HepG2 (cell line): ENCODE measurements around the gene PRRC1. TPM values are rescaled to one million over a fixed set of nuclear protein-coding genes. Genes with fewer than 3 reads are reported as not detected.

Experiments used
- ATAC-seq: fragments of 200-7000 bp; cut with Tn5 transposase; 3 replicates; pipeline ENCODE4 v1.9.1; 2020; ENCODE audit warnings: mild to moderate bottlenecking, moderate library complexity
- BruUV-seq: library from RNA; stranded (reverse); fragments of 400-500 nt; replicated peaks from 2 replicates; lab custom pipeline; 2021; lab: Mats Ljungman, UMichigan
- CTCF ChIA-PET: fragments of 300-600 bp; formaldehyde crosslinking; extraction: SDS; loops from one replicate; lab custom pipeline; 2021; ENCODE audit warnings: low total read pairs, inconsistent platforms, low intra/inter-chr PET ratio; lab: Yijun Ruan, JAX
- POLR2A ChIA-PET: fragments of 350-600 bp; sonication (Branson Sonifier 250); formaldehyde crosslinking; loops from one replicate; lab custom pipeline; 2020; ENCODE audit warnings: antibody characterized with exemption, inconsistent platforms; lab: Yijun Ruan, JAX
- DNase-seq: peaks from one replicate; pipeline ENCODE4 v3.0.0-alpha.2; 2015; ENCODE audit warnings: low spot score
- FAIRE-seq: peaks from 3 replicates; lab custom pipeline; 2011; peaks lifted over from hg19 to GRCh38; lab: Jason Lieb, UNC
- H2AFZ ChIP-seq: one replicate; pipeline ENCODE4 v1.6.1; 2011; ENCODE audit warnings: low read length, inconsistent platforms
- H3K27ac ChIP-seq: fragments of 300-600 bp; 3 replicates; pipeline ENCODE4 v1.8.0; 2011; ENCODE audit warnings: mixed run types, mild to moderate bottlenecking, mixed read lengths, low read length, inconsistent platforms; ENCODE audit not compliant: insufficient read depth; ENCODE audit errors: extremely low read length
- H3K27me3 ChIP-seq, 2 experiments: fragments of 200-600 bp in 1 of 2; 2 replicates in 1 of 2; 3 replicates in 1 of 2; pipeline versions ENCODE4 v1.6.0 to v1.8.0; 2011; ENCODE audit warnings: low read length in 2 of 2, mild to moderate bottlenecking in 2 of 2, moderate library complexity in 2 of 2, inconsistent platforms in 1 of 2; ENCODE audit not compliant: insufficient read depth in 2 of 2, control insufficient read depth in 1 of 2
- H3K36me3 ChIP-seq, 2 experiments: fragments of 200-600 bp in 1 of 2; replicated peaks in 1 of 2; 2 replicates in 1 of 2; 3 replicates in 1 of 2; pipeline versions ENCODE4 v1.5.1 to v1.8.0; 2011; ENCODE audit warnings: low read length in 2 of 2, inconsistent platforms in 1 of 2; ENCODE audit not compliant: insufficient read depth in 2 of 2, control insufficient read depth in 1 of 2
- H3K4me1 ChIP-seq: 2 replicates; pipeline ENCODE4 v1.5.1; 2012; ENCODE audit warnings: low read length, inconsistent platforms; ENCODE audit not compliant: insufficient read depth
- H3K4me2 ChIP-seq: 2 replicates; pipeline ENCODE4 v1.6.0; 2011; ENCODE audit warnings: low read depth, low read length, inconsistent platforms
- H3K4me3 ChIP-seq, 3 experiments: fragments of 200-600 bp in 1 of 3; sonication (generic), shearing (Covaris generic) in 1 of 3; replicated peaks in 1 of 3; 2 replicates each; pipeline ENCODE4 v1.5.1; 2011 to 2016; ENCODE audit warnings: low read length in 3 of 3, inconsistent platforms in 2 of 3, low read depth in 2 of 3, mild to moderate bottlenecking in 2 of 3, control low read depth in 1 of 3, mixed read lengths in 1 of 3; ENCODE audit not compliant: insufficient read depth in 1 of 3
- H3K79me2 ChIP-seq: one replicate; pipeline ENCODE4 v1.6.1; 2011; ENCODE audit warnings: low read length, inconsistent platforms; ENCODE audit not compliant: insufficient read depth
- H3K9ac ChIP-seq: 2 replicates; pipeline ENCODE4 v1.6.0; 2011; ENCODE audit warnings: mild to moderate bottlenecking, low read depth, low read length, inconsistent platforms; ENCODE audit not compliant: insufficient read depth
- H3K9me3 ChIP-seq: 2 replicates; pipeline ENCODE4 v1.5.1; 2012; ENCODE audit warnings: mild to moderate bottlenecking, low read length
- H4K20me1 ChIP-seq: 2 replicates; pipeline ENCODE4 v1.6.0; 2011; ENCODE audit warnings: inconsistent platforms, mild to moderate bottlenecking, low read length, moderate library complexity; ENCODE audit not compliant: insufficient read depth
- BCL6 ChIP-seq: IDR thresholded peaks from 2 replicates; pipeline ENCODE4 v1.6.1; 2016; ENCODE audit warnings: missing genetic modification reagents, missing compliant biosample characterization
- BRF2 ChIP-seq: sonication (generic); formaldehyde crosslinking; IDR thresholded peaks from 2 replicates; pipeline ENCODE4 v1.8.1; 2022; ENCODE audit warnings: mild to moderate bottlenecking, missing genetic modification reagents
- CEBPB ChIP-seq: IDR thresholded peaks from 2 replicates; pipeline ENCODE4 v1.6.1; 2011; ENCODE audit warnings: low read depth, low read length, improper control_type of control experiment, borderline replicate concordance
- FOSL2 ChIP-seq: sonication (generic); formaldehyde crosslinking; IDR thresholded peaks from 2 replicates; pipeline ENCODE4 v1.4.0; 2020; ENCODE audit warnings: missing genetic modification reagents
- HOMEZ ChIP-seq: IDR thresholded peaks from 2 replicates; pipeline ENCODE4 v1.6.1; 2016; ENCODE audit warnings: low read depth
- JUNB ChIP-seq: sonication (generic); formaldehyde crosslinking; IDR thresholded peaks from 2 replicates; pipeline ENCODE4 v1.8.0; 2022; ENCODE audit warnings: missing genetic modification reagents, mild to moderate bottlenecking, borderline replicate concordance
- NR2F1 ChIP-seq, 2 experiments: fragments of 450-650 bp in 1 of 2; formaldehyde crosslinking in 1 of 2; IDR thresholded peaks; 2 replicates each; pipeline versions ENCODE4 v1.5.0 to v1.6.1; 2016 to 2020; ENCODE audit warnings: mild to moderate bottlenecking in 1 of 2, missing compliant biosample characterization in 1 of 2, missing genetic modification reagents in 1 of 2, moderate library complexity in 1 of 2
- ZMYM4 ChIP-seq: sonication (generic); formaldehyde crosslinking; IDR thresholded peaks from 2 replicates; pipeline ENCODE4 v1.8.1; 2023; ENCODE audit warnings: mild to moderate bottlenecking, missing genetic modification reagents
- ZNF230 ChIP-seq: sonication (generic); formaldehyde crosslinking; IDR thresholded peaks from 2 replicates; pipeline ENCODE4 v1.4.0; 2020; ENCODE audit warnings: mild to moderate bottlenecking, missing genetic modification reagents
- ZNF713 ChIP-seq: sonication (generic); formaldehyde crosslinking; IDR thresholded peaks from 2 replicates; pipeline ENCODE4 v1.4.0; 2020; ENCODE audit warnings: mild to moderate bottlenecking, missing genetic modification reagents
- ZNF740 ChIP-seq: sonication (generic); formaldehyde crosslinking; IDR thresholded peaks from 2 replicates; pipeline ENCODE4 v1.4.0; 2020; ENCODE audit warnings: missing genetic modification reagents
- ZUFSP ChIP-seq: sonication (generic); formaldehyde crosslinking; IDR thresholded peaks from 2 replicates; pipeline ENCODE4 v1.9.0; 2021; ENCODE audit warnings: missing genetic modification reagents, mild to moderate bottlenecking, borderline replicate concordance
- WGBS: methylation state at CpG from one replicate; pipeline ENCODE4 v1.1.6; 2017; ENCODE audit warnings: low lambda C conversion rate; 5-methylcytosine and 5-hydroxymethylcytosine counted together
- in situ Hi-C: cut with HindIII; loops from 2 replicates; pipeline ENCODE4 v1.10.0; 2017; ENCODE audit warnings: low pct_unique_long_range_greater_than_20kb; ENCODE audit not compliant: extremely low pct_ligation_motif_present
- intact Hi-C: fragments of 100-400 bp; cut with micrococcal nuclease; formaldehyde crosslinking; loops from one replicate; pipeline ENCODE4 v1.10.0; 2022; ENCODE audit not compliant: unreplicated experiment
- polyA plus RNA-seq, 8 experiments: library from polyadenylated mRNA; depleted of rRNA in 3 of 8; stranded (reverse) in 7 of 8; unstranded in 1 of 8; fragments of >200 nt; fragmentation: Illumina TruSeq in 4 of 8; extraction: Trizol in 4 of 8; gene quantifications; 2 replicates each; pipeline versions ENCODE4 v1.2.1 to v1.2.3, GENCODE V29; 2011 to 2016; ENCODE audit warnings: low read depth in 4 of 8, missing spikeins in 1 of 8, mixed read lengths in 1 of 8; ENCODE audit not compliant: insufficient read depth in 1 of 8
- total RNA-seq, 5 experiments: library from RNA; depleted of rRNA; stranded (reverse); fragments of >200 nt; fragmentation: Illumina TruSeq; extraction: Trizol; gene quantifications; 2 replicates each; pipeline ENCODE4 v1.2.3, GENCODE V29; 2016; ENCODE audit warnings: low read depth in 1 of 5

The PRRC1 gene
- total and polyA plus RNA-seq, 2 of the 13 experiments (the other 11 are each of a cell fraction or from before 2014, with no cell fraction given), result 48.5 to 51.9 TPM

- no peak for ATAC-seq
- no peak for DNase-seq
- peaks cover 52% of the 10 kb centered on the region for H3K4me1 ChIP-seq
- intact Hi-C loops (loop anchor here (10.0 kb wide), 1 partner anchor 1575 kb away; the partner anchor contains the start of gene ISOC1), in situ Hi-C loops (no loop called here)
- H3K9me3 ChIP-seq, result no peaks in the 10 kb centered on the region
- no peak overlapping the region for H2AFZ ChIP-seq
- peaks cover 4 to 15% of the 10 kb centered on the region in 2 experiments; a peak in 4 of 5 replicates for H3K36me3 ChIP-seq
- H3K27ac ChIP-seq, result no peak overlapping the region
- H3K9ac ChIP-seq, result peak overlapping the region; percentile 97; the same call in 1 of the 2 replicates
- POLR2A ChIA-PET, result no interaction called here
- peak overlapping the region in 2 of 3 experiments; percentile 98 to 99; a peak in 1 of 6 replicates for H3K4me3 ChIP-seq
- CTCF ChIA-PET, result no interaction called here
- peak overlapping the region; percentile 76 for H3K4me2 ChIP-seq
- no TSS peak for BruUV-seq
- WGBS, result 85% methylated on average over 4 of the region's 4 CpGs
- TF ChIP-seq ZUFSP (CRISPR knock-in tag), result no peak
- TF ChIP-seq CEBPB, result peak; percentile 59
- TF ChIP-seq BCL6 (CRISPR knock-in tag), result no peak
- TF ChIP-seq, all 625 proteins: peak for 1
- H3K27me3 ChIP-seq, result no peaks in the 10 kb centered on the region; a peak in 1 of 5 replicates
- no peak for FAIRE-seq
- H4K20me1 ChIP-seq, result peaks cover 31% of the 10 kb centered on the region
- peaks cover 62% of the 10 kb centered on the region for H3K79me2 ChIP-seq
These were observed 2.1 kb downstream of the PRRC1 start for GRCh38 chr5:127519527-127519926.

GRCh38 chr5:127521138-127521770 lies 3.8 kb downstream of the PRRC1 start:
- H3K36me3 ChIP-seq, result peaks cover 7 to 29% of the 10 kb centered on the region in 2 experiments; a peak in 4 of 5 replicates
- no peak for ATAC-seq
- peak overlapping the region in 2 of 3 experiments; percentile 2 to 8; a peak in 1 of 6 replicates for H3K4me3 ChIP-seq
- peaks cover 31% of the 10 kb centered on the region for H4K20me1 ChIP-seq
- no peaks in the 10 kb centered on the region for H3K9me3 ChIP-seq
- ChIA-PET POLR2A (no interaction called here), CTCF (no interaction called here)
- no peak overlapping the region for H2AFZ ChIP-seq
- DNase-seq, result no peak
- H3K27ac ChIP-seq, result no peak overlapping the region
- H3K79me2 ChIP-seq, result peaks cover 71% of the 10 kb centered on the region
- no peaks in the 10 kb centered on the region; a peak in 1 of 5 replicates for H3K27me3 ChIP-seq
- in situ Hi-C loops, result no loop called here
- no peak overlapping the region for H3K9ac ChIP-seq
- intact Hi-C loops, result no loop called here
- no peak for FAIRE-seq
- WGBS, result 91% methylated on average over 6 of the region's 6 CpGs
- H3K4me1 ChIP-seq, result peaks cover 41% of the 10 kb centered on the region
- peak overlapping the region; percentile 76; the same call in 1 of the 2 replicates for H3K4me2 ChIP-seq
- no TSS peak for BruUV-seq
- TF ChIP-seq ZNF740 (CRISPR knock-in tag) (no peak), JUNB (CRISPR knock-in tag) (no peak), NR2F1 (CRISPR knock-in tag; IDR thresholded peaks at IDR 0.05) (0 out of 4 replicates have a peak, but pooled peaks of 1 of the 2 experiments have one; percentile 37), ZNF713 (CRISPR knock-in tag) (no peak), BRF2 (no peak), HOMEZ (CRISPR knock-in tag) (peak; percentile 59; the same call in 1 of the 2 replicates), ZMYM4 (CRISPR knock-in tag) (0 out of 2 replicates have a peak, but pooled peaks have one; percentile 23), ZNF230 (CRISPR knock-in tag) (no peak), FOSL2 (CRISPR knock-in tag) (peak; percentile 51; the same call in 1 of the 2 replicates)
